Measurements from ENCODE around the gene CAPN9. TPM values are rescaled to one million over a fixed set of nuclear protein-coding genes. Genes with fewer than 3 reads are reported as not detected.

Gene CAPN9
- total RNA-seq, 1 experiment from 2014 or later = not detected

- H3K36me3 ChIP-seq (ENCODE audit: low read depth, low read length) = no peaks in the 10 kb centered on the region
- no peak overlapping the region for H3K9ac ChIP-seq (ENCODE audit: low read length)
- H3K4me1 ChIP-seq (ENCODE audit: insufficient read depth, low read length) = peaks cover 44% of the 10 kb centered on the region
- ChIA-PET CTCF (no interaction called here), POLR2A (ENCODE audit: unreplicated experiment) (no interaction called here)
- no peaks in the 10 kb centered on the region for H3K27me3 ChIP-seq (ENCODE audit: low read length)
- no peak overlapping the region for H3K4me3 ChIP-seq (ENCODE audit: low read length)
- no peak overlapping the region for H3K4me2 ChIP-seq (ENCODE audit: low read length)
- DNase-seq (no peak), ATAC-seq (no peak)
- H4K20me1 ChIP-seq (ENCODE audit: low read length) = no peaks in the 10 kb centered on the region
- TF ChIP-seq, protein P1, sequence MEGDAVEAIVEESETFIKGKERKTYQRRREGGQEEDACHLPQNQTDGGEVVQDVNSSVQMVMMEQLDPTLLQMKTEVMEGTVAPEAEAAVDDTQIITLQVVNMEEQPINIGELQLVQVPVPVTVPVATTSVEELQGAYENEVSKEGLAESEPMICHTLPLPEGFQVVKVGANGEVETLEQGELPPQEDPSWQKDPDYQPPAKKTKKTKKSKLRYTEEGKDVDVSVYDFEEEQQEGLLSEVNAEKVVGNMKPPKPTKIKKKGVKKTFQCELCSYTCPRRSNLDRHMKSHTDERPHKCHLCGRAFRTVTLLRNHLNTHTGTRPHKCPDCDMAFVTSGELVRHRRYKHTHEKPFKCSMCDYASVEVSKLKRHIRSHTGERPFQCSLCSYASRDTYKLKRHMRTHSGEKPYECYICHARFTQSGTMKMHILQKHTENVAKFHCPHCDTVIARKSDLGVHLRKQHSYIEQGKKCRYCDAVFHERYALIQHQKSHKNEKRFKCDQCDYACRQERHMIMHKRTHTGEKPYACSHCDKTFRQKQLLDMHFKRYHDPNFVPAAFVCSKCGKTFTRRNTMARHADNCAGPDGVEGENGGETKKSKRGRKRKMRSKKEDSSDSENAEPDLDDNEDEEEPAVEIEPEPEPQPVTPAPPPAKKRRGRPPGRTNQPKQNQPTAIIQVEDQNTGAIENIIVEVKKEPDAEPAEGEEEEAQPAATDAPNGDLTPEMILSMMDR (conservative IDR thresholded peaks at IDR 0.05; ENCODE audit: low read depth, low read length) = no peak
- no peak for TF ChIP-seq EZH2 (IDR thresholded peaks at IDR 0.05; ENCODE audit: low read length, unreplicated experiment)
- no peak for TF ChIP-seq EZH2phosphoT487 (IDR thresholded peaks at IDR 0.05; ENCODE audit: borderline replicate concordance, low read length)
- H3K27ac ChIP-seq (ENCODE audit: low read length) = no peak overlapping the region; the same call in 1 of the 2 replicates
- no peak overlapping the region for H2AFZ ChIP-seq (ENCODE audit: low read length)
- intact Hi-C loops (cut with micrococcal nuclease) = no loop called here
- H3F3A ChIP-seq (ENCODE audit: low read length, unreplicated experiment) = no peaks in the 10 kb centered on the region
- no peaks in the 10 kb centered on the region for H3K9me2 ChIP-seq (replicated peaks; ENCODE audit: low read length)
- H3K9me3 ChIP-seq (ENCODE audit: low read length) = no peaks in the 10 kb centered on the region
- H3K79me2 ChIP-seq (ENCODE audit: low read length) = no peaks in the 10 kb centered on the region
- BruUV-seq (replicated peaks) = no TSS peak
These were observed 6.0 kb downstream of the CAPN9 start for GRCh38 chr1:230753191-230753585.

DNA sequence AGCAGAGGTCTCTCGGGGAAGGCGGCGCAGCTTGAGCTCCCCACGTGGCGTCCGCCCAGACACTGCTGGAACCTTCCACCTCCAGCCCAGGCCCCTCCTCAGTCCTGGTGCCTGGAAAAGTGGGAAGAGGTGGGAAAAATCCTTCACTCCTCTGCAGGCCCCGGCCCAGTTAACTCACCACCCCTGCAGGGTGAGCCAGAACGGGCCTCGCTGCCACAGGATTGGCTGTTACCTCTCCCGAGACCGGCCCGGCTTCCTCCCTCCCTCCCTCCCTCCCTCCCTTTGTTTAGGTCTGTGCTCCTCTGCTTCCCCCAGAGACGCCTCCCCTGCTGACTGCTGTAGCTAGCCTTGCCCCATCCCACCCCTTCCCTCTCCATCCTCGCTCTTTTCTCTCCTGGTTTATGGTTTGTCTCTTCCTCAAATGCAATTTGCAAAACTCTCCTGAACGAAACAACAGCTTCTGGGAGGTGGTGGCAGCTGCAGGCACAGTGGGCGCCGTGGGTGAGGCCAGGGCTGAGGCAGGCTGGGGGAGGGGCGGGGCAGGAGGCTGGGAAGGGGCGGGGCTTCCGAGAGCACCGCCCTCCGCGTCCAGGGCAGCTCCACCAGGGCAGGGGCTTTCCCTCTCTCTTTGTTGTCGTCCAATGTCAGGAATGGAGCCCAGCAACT is 6.5 kb downstream of the CAPN9 start:
- TF ChIP-seq EZH2 (IDR thresholded peaks at IDR 0.05; ENCODE audit: low read length, unreplicated experiment) (no peak), EZH2phosphoT487 (IDR thresholded peaks at IDR 0.05; ENCODE audit: borderline replicate concordance, low read length) (no peak)
- TF ChIP-seq, protein P1 (conservative IDR thresholded peaks at IDR 0.05; ENCODE audit: low read depth, low read length) = no peak
- Histone ChIP-seq H3K4me3 (ENCODE audit: low read length) (no peak overlapping the region), H3K9me3 (ENCODE audit: low read length) (no peaks in the 10 kb centered on the region), H4K20me1 (ENCODE audit: low read length) (no peaks in the 10 kb centered on the region), H3F3A (ENCODE audit: low read length, unreplicated experiment) (no peaks in the 10 kb centered on the region), H3K4me1 (ENCODE audit: insufficient read depth, low read length) (peaks cover 44% of the 10 kb centered on the region), H3K4me2 (ENCODE audit: low read length) (no peak overlapping the region), H3K27ac (ENCODE audit: low read length) (no peak overlapping the region), H3K36me3 (ENCODE audit: low read depth, low read length) (no peaks in the 10 kb centered on the region), H3K79me2 (ENCODE audit: low read length) (no peaks in the 10 kb centered on the region), H2AFZ (ENCODE audit: low read length) (no peak overlapping the region), H3K9ac (ENCODE audit: low read length) (no peak overlapping the region), H3K27me3 (ENCODE audit: low read length) (no peaks in the 10 kb centered on the region), H3K9me2 (replicated peaks; ENCODE audit: low read length) (no peaks in the 10 kb centered on the region)
- ChIA-PET POLR2A (ENCODE audit: unreplicated experiment) (no interaction called here), CTCF (interaction anchor here (0.7 kb wide), 1 partner anchor 24 kb away, joined by 3 read pairs; no protein-coding TSS in a partner anchor)
- intact Hi-C loops (cut with micrococcal nuclease) = no loop called here
- no peak for ATAC-seq
- BruUV-seq (replicated peaks) = no TSS peak
- DNase-seq = no peak

- BruUV-seq (replicated peaks) = no TSS peak
- H3F3A ChIP-seq (ENCODE audit: low read length, unreplicated experiment) = no peaks in the 10 kb centered on the region
- H2AFZ ChIP-seq (ENCODE audit: low read length) = peak overlapping the region; percentile 29
- H4K20me1 ChIP-seq (ENCODE audit: low read length) = no peaks in the 10 kb centered on the region
- H3K4me1 ChIP-seq (ENCODE audit: insufficient read depth, low read length) = peaks cover 44% of the 10 kb centered on the region
- H3K9ac ChIP-seq (ENCODE audit: low read length) = no peak overlapping the region
- H3K9me2 ChIP-seq (replicated peaks; ENCODE audit: low read length) = no peaks in the 10 kb centered on the region
- ChIA-PET POLR2A (ENCODE audit: unreplicated experiment) (no interaction called here), CTCF (no interaction called here)
- H3K9me3 ChIP-seq (ENCODE audit: low read length) = no peaks in the 10 kb centered on the region
- H3K27ac ChIP-seq (ENCODE audit: low read length) = peak overlapping the region; percentile 25
- DNase-seq (peak; percentile 83), ATAC-seq (peak; percentile 45)
- no peak overlapping the region for H3K4me3 ChIP-seq (ENCODE audit: low read length)
- no peak for TF ChIP-seq EZH2phosphoT487 (IDR thresholded peaks at IDR 0.05; ENCODE audit: borderline replicate concordance, low read length)
- TF ChIP-seq, protein P1 (conservative IDR thresholded peaks at IDR 0.05; ENCODE audit: low read depth, low read length) = no peak
- no peak for TF ChIP-seq EZH2 (IDR thresholded peaks at IDR 0.05; ENCODE audit: low read length, unreplicated experiment)
- H3K27me3 ChIP-seq (ENCODE audit: low read length) = no peaks in the 10 kb centered on the region
- intact Hi-C loops (cut with micrococcal nuclease) = no loop called here
- H3K4me2 ChIP-seq (ENCODE audit: low read length) = peak overlapping the region; percentile 11; the same call in 1 of the 2 replicates
- H3K36me3 ChIP-seq (ENCODE audit: low read depth, low read length) = no peaks in the 10 kb centered on the region
- H3K79me2 ChIP-seq (ENCODE audit: low read length) = no peaks in the 10 kb centered on the region
These were observed 7.6 kb downstream of the CAPN9 start for GRCh38 chr1:230754796-230755195.
